ENCODE results near the gene OTOG.

Gene OTOG

DNA sequence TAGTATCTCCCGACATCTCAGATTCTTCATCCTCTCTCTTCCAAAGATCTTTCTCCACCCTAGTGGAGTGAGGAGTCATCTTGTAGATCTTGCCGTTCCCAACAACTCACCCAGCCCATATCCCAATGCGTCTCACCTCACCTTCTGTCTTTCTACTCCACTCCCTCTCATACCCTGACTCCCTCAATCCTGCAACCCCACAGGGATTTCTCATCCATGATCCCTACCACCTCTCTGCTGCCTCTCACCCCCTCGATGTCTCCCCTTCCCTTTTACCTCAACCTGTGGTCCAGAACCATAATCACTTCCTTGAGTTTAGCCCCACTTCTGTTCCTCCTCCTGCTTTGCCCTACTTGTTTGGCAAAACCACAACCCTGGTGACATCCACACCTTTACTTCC is 41.7 kb downstream of the OTOG start:
- no peak for DNase-seq (ENCODE audit: low read depth)

DNA sequence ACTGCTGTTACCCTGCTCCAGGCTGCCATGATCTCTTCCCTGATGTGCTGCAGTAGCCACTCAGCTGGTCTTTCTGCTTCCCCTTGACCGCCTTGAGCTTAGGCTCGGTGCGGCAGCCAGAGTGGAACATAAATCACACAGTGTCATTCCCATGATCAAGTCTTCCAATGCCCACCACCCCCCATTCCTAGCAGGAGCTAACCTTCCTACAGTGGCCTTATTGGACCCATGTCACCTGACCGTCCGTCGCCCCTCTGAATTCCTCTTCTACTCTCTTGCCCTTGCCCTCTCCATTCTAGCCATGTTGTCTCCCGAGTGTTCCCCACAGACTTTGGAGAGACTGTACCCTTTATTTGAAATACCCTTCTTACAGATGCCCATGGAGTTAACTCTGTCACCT is 43.4 kb downstream of the OTOG start:
- DNase-seq (ENCODE audit: low read depth), result no peak

DNA sequence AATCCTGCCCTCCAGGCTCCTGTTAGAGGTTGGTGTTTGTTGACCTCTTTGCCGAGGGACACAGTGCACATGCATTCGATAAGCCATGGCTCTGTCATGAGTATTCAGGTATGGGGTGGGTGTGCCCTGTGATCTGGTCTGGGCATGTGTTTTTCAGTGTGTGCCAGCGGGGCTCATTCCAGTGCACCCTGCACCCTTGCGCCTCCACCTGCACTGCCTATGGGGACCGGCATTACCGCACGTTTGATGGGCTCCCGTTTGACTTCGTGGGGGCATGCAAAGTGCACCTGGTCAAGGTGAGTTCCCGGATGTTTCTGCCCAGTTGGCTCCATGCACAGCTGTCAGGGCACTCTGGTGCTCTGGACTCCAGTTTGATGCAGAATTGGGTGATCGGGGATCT is 44.2 kb downstream of the OTOG start:
- DNase-seq (ENCODE audit: low read depth), result no peak

DNA sequence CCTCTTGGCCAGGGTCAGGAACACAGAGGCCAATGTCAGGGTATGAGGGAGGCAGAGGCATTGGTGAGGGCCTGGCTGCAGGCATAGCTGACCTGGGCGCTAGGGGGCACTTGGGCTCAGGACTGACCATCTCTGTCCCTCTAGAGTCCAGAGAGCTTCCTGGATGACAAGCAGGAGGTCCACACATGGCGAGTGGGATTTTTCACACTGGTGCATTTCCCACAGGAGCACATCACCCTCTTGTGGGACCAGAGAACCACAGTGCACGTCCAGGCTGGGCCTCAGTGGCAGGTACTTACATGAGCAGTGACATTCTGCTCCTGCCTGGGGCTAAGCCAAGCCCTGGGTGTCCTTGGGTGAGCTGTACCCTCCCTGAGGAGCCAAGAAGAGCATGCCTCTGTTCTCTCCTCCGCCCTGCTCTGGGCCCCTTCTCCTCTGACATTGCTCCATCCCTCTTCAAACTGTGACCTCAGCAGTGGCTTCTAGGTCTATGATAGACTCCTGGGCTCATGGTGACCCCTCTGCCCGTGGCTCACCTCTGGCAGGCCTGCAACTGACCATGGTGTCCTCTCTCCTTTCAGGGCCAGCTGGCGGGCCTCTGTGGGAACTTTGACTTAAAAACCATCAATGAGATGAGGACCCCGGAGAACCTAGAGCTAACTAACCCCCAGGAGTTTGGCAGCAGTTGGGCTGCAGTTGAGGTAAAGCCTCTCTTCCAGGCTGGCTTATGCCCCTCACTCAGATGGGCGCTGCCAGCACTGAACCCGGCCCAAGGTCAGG is 46.6 kb downstream of the OTOG start:
- DNase-seq (ENCODE audit: low read depth), result no peak

- no peak for DNase-seq (ENCODE audit: low read depth)
Measured at GRCh38 chr11:17594686-17595192, 47.7 kb downstream of the OTOG start.

DNA sequence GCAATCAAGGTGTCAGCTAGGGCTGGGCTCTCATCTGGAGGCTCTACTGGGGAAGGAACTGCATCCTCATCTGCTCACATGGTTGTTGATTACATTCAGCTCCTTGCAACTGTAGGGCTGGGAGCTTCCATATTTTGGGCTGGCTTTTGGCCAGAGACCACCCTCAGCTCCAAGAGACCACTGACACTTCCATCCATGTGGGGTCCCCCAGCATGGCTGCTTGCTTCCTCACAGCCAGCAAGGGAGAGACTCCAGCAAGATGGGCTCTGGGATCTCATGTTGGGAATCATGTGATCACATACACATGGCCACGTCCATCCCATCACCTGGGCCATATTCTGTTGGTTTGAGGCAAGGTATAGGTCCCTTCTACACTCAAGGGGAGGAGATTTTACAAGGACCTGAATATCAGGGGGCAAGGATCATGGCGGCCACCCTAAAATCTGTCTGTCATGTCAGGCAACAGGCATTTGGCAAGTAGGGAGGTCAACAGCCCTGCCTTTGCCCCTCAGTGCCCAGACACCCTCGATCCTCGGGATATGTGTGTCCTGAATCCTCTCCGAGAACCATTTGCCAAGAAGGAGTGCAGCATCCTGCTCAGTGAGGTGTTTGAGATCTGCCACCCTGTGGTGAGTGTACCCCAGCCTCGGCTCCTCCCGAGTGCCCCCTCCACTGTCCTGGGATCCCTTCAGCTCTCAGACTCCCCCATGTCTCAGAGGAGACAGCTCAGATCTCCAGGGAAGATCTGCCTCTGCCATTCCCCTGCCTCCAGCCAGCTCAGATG is 48.7 kb downstream of the OTOG start:
- no peak for DNase-seq (ENCODE audit: low read depth)

DNA sequence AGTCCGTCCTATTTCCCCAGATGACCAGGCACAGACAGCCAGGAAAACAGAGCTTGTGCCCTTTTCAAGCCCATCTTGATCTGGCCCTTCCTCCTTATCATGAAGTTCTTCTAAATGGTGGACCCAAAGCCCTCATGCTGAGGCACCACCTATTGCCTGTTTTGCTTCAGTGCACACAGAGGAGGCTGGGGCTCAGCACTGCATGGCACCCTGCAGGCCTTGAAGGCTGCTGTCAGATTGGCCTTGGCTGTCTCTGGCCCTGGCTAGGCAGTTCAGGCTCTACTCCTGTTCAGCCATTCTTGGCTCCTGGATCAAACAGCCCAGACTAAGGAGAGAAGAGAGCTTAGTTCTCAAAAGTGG is 49.2 kb downstream of the OTOG start:
- DNase-seq (ENCODE audit: low read depth), result no peak

DNA sequence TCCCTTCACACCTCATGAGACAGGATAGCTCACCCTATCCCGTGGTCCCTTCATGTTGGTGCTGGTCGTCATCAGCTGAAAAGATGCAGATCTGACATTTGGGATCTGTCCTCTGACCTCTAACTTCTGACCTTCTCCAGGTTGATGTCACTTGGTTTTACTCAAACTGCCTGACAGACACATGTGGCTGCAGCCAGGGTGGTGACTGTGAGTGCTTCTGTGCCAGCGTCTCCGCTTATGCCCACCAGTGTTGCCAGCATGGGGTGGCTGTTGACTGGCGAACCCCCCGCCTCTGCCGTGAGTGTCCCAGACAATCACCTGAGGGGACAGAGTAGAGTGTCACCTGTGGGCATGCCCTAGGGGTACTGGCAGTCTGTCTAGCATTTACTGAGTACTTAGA is 49.7 kb downstream of the OTOG start:
- DNase-seq (ENCODE audit: low read depth), result no peak

DNA sequence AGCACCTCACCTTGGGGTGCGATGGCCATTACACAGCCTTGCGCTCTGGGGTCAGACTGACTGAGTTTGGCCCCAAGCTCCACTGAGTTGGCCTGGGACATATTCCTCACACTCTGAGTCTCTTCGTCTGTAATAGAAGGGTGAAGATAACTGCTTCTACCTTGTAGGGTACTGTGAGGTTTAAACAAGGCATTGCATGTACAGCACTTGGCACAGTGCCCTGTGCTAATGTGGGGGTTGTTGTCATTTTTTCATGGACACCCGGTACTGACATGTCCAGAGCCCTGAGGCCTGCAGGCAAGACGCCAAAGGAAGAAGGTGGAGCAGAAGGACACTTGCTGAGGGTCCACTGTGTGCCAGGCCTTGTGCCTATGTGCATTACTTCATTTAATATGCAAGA is 50.7 kb downstream of the OTOG start:
- no peak for DNase-seq (ENCODE audit: low read depth)

- DNase-seq (ENCODE audit: low read depth), result peak; percentile 57
Measured at GRCh38 chr11:17598700-17599459, 51.8 kb downstream of the OTOG start.

GRCh38 chr11:17599460-17599925 is 52.4 kb downstream of the OTOG start:
- no peak for DNase-seq (ENCODE audit: low read depth)

DNA sequence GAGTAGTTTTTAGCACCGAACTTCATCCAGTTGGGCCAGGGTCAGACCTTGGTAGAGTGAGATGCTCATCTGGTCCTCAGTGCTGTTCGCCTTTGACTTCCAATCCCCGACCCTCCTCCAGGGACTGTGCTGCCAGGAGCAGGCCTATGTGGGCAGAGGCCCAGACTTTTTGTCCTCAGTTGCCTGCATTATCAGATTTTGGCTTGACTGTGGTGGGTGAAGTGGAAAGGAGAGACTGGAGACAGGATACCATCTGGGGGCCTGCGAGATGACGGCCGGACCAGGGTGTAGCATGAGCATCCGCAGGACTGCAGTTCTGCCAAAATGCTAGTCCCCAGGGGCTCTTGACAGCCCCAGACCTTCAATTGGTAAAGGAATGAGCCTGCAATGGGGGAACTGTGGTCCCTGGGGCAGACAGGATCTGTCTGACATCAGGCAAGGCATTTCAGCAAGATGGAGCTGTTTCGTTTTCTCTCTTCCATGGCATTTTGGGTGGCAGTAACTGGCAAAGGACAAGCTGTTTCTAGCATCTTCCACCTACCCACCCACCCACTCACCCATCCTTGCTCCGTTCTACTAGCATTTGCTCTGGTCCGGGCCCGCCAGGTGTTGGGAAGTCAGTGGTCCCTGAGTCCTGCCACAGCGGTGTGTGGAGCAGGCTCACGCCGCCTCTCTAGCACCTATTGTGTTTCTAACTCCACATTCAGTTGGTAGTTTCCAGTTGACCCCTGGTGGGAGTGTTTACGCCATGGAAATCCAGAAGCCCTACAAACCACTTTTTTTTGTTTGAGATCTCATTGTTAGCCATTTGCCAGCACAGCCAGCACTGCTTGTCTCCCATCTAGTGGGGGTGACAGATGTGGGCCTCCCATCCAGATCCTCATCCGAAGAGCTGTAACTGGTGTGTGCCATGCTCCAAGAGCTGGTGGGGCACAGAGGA is 53.5 kb downstream of the OTOG start:
- DNase-seq (ENCODE audit: low read depth), result no peak

DNA sequence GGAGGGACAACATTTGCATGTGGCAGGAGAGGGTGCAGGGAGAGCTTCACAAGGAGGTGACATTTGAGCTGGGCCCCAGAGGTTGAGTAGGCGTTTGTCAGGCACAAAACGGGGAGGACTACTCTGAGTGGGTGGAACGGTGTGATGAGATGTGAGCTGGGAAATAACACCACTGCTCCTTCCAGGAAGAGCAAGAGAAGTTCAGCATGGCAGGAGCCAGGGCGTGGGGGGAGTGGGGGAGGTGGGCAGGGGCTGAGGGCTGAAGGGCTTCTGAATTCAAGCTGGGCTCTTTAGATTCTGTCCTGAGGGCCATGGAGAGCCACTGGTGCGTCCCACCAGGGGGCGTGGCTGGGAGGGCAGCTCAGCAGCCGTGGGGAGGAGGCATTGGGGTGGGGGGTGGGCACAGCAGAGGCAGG is 54.2 kb downstream of the OTOG start:
- no peak for DNase-seq (ENCODE audit: low read depth)

DNA sequence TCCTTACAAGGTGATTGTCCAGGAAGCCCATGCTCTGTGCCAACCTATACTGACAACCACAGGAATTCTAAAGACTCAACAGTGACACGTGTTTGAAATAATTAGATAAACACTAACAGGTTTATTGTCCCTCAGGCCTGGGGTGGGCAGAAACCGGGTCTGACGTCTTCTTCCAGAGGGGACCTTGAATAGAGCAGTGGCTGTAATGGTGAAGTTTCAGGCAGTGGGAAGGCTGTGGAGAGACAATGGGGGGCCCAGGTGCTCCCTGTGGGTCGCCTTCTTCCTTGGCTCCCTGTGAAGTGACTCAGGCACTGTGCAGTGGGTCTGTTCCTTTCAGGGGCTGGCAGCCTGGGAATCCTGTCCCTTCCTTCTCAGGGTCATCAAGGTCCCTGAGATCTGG is 54.6 kb downstream of the OTOG start:
- DNase-seq (ENCODE audit: low read depth), result no peak

GRCh38 chr11:17602105-17603001 is 55.3 kb downstream of the OTOG start:
- DNase-seq (ENCODE audit: low read depth), result no peak

GRCh38 chr11:17603056-17603825 is 56.2 kb downstream of the OTOG start:
- DNase-seq (ENCODE audit: low read depth), result no peak

DNA sequence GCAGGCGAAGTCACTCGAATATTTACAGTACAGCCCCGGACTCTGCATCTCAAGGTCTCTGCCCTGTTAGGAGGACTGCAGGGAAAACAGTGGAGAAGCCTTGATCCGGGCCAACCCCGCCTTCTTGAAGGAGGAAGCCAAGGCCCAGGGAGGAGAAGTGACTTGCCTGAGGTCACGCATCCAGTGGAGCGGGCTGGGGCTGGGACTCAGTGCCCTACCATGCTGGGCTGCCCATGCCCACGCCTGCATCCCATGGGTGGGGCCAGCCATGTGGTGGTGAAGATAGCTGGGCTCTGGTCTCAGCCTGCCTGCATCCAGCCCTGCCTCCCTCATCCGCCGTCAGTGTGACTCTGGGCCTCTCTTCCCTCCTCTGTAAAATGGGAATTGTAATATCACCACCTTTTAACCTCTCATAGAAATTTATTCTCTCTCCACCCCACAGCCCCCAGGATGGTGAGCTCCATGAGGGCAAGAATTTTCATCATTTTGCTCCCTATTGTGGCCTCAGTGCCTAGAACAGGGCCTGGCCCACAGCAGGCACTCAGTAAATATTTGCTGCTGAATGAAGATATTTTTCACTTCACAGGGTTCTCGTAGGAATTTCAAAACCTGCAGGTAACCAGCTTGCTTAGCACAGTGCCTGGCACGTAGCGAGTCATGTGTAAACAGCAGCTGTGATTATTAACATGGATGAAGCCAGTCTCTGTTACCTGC is 57.3 kb downstream of the OTOG start:
- no peak for DNase-seq (ENCODE audit: low read depth)

DNA sequence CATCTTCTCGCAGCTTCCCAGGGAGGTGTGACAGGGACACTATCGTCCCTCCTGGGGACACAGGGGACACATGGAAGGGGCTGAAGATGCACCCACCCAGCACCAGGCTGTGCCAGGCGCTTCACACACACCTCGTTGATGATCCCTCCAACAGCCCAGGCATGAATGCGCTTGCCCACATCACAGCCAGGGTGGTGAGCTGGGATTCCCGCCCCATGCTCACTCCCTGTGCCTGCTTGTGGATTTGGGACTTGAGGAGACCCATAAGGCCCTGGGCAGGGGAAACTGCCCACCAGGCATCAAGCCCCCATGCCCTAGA is 57.8 kb downstream of the OTOG start:
- no peak for DNase-seq (ENCODE audit: low read depth)

GRCh38 chr11:17605651-17606122 is 58.6 kb downstream of the OTOG start:
- no peak for DNase-seq (ENCODE audit: low read depth)

Data from activated gamma-delta T cell treated with anti-CD3 and anti-CD28 coated beads, Interleukin-2, amount 50 U/mL, for 16 hours (primary cell).